GM20431 (cell line): ENCODE results near the gene ELF5.

Source experiments
- in situ Hi-C: fragments of 300-500 bp; cut with MseI, MboI; formaldehyde crosslinking; loops from one replicate; pipeline ENCODE4 v1.15.0; 2020; ENCODE audit warnings: low sequenced_read_pairs; ENCODE audit not compliant: unreplicated experiment

ELF5 gene

DNA sequence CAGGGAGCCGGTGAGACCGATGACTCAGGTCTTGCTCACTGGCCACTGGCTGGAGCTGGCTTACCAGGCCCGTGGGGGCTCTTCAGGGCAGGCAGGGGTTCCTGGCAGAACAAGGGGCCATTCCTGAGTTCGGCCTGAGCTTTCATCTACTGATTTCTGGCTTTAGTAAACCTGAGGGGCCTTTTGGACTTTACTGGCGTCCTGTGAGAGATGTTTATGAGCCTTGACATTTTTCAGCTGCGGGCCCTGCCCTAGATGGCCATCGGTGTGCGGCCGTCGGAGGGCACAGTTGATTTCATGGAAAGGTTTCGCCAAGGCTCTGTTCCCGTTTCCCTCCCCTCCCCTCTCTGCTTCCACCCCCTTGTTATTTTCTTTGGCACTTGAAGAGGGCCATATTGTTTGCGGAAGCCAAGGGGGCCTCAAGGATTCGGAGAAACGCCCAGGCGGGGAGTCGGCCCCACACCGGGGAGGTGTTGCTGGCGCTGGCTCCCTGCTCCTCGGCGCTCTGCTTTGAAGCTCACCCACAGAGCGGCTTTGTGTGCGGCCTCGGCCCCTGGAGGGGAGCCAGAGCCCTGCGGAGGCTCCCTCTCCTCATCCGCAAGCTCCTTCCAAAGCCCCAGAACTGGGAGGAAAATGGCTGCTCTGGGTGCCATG lies 17.7 kb downstream of the ELF5 start:
- in situ Hi-C loops, result loop anchor here (25.0 kb wide), 1 partner anchor 334 kb away; no protein-coding TSS in a partner anchor

DNA sequence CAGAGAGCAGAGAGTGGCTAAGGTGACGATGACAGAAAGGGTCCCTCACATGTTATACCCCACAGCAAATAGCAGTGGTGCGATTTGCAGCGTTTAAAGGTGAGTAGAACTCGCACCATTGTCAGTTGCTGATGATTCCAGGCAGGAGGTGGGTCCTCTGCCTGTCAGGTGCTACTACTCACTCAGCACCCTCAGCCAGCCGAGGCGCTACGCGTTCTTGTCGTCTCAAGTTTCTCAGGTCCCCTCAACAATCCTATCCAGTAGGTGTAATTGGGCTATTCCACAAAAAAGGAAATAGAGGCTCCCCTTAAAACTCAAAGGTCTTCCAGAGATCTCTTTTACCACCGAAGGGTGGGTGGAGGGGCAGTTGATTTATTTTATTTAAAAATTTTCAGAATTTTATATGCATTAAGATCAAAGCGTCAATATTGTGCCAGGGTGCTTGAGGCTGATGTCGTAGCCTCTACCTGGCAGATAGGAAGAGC lies 18.3 kb downstream of the ELF5 start:
- in situ Hi-C loops, result loop anchor here (25.0 kb wide), 1 partner anchor 333 kb away; no protein-coding TSS in a partner anchor

DNA sequence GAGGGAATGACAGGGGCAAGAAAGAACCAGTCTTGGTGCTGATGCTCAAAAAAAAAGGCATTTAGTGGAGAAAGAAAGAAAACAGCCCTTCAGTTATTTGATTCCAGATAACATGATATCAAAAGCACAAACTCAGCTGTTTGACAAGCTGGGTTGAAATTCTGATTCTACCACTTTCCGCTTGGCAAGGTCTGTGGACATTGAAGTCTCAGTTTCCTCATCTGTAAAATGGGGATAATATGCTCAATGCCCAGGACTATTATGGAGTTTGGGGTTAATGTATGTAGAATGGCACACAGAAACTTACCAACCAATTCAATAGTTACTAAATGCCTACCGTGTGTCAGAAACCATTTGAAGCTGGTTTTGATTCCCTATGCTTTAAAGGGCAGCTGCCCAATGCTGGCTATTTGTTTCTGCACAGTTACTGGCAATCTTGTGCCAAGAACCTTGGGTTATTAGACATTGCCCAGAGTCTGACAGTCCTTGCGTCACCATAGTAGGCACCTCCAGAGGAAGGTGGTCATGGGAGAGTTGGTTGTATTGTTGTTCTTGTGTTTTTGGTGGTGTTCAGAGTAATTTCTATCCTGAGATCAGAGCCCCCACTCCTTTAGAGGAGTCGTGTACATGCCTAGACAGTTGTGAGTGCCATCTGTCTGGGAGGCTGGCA lies 19.5 kb downstream of the ELF5 start:
- in situ Hi-C loops, result loop anchor here (25.0 kb wide), 1 partner anchor 332 kb away; no protein-coding TSS in a partner anchor

DNA sequence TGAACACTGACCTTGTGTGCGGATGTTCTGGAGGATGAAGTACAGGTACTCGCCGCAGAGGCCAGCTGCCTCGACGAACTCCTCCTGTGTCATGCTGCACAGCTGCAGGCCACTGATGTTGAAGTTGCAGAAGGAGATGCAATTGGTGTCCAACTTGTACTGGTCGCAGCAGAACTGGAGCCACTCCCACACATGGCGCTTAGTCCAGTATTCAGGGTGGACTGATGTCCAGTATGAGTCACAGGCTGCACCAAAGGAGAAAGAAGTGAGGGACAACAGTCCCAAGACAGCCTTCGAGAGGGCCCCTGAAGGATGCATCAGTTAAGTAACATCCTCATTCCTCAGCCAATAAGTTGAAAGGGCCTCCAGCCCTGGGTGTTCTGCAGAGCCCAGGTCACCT lies 20.1 kb downstream of the ELF5 start:
- in situ Hi-C loops, result loop anchor here (25.0 kb wide), 1 partner anchor 331 kb away; no protein-coding TSS in a partner anchor

DNA sequence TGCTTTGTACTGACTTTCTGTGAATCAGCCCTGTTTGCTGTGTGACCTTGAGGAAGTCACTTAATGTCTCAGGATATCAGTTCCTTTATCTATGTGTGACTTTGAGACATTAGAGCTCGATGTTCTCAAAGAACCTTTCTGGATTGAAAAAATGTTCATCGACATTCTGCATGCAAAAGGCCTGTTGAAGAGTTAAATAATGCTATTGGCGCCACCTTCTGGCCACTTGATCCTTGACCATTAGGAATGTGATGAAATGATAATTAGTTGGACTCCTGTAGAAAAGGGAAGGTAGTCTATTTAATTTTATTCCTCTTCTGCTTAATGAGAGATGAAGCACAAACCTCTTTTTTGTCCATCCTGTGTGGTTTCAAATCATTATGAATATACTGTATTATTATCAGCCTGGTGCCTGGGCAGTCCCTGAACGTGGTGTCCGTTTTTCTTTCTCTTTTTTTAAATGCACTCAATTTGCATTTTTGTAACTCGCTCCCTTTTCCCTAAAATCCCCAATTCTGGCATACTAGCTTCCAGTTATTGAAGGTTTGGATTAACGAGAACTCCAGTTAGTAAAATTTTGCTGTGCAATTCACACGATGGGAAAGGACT lies 20.7 kb downstream of the ELF5 start:
- in situ Hi-C loops, result loop anchor here (25.0 kb wide), 1 partner anchor 331 kb away; no protein-coding TSS in a partner anchor

DNA sequence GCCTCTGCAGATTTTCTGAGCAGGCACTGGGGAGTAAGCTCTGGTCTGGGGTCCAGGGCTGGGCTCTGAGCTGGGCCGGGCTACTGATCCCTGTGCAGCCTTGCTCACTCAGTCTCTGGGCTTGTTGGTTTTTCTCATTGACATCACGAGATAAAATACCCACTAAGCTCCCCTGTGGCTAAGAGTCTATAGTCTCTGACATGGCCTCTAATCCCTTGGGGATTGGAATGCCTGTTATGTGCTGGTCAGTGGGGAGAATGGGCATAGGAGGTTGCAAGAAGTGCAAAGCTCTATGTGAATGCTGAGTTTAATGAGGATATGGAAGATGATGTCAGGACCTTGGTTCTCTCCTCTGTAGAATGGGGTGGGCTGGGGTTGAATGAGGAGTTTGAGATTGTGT lies 23.3 kb downstream of the ELF5 start:
- in situ Hi-C loops, result loop anchor here (25.0 kb wide), 1 partner anchor 328 kb away; no protein-coding TSS in a partner anchor

DNA sequence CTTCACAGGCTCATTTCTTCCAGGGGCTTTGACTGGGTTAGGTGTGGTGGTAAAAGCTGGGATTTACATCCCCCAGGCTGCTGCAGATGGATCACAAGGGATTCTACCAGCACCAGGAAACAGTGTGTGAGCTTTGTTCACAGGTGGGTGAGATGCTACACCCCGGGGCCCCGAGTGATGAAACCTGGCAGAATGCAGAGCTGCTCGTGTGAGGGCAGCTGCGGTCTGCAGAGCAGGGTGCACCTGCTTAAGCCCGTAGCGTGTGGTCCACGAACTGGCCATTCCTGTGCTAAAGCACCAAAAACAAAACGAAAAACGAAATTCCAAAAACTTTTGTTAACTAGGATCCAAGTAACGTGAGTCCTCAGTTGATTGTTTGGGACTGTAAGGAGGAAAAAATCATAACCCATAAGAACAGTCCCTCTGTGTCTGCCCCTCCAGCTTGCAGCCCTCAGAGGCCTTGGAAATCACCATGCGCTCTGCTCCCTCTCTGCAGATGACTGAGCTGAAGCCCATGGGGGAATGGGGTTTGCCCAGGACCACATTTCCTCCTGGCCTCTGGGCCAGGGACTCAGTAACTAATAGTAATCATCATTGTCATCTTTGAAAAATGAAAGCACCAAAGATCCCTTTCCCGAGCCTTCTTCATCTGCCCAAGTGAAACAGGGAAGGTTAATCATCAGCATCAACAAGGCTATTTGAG lies 24.6 kb downstream of the ELF5 start:
- in situ Hi-C loops, result loop anchor here (25.0 kb wide), 1 partner anchor 327 kb away; no protein-coding TSS in a partner anchor

DNA sequence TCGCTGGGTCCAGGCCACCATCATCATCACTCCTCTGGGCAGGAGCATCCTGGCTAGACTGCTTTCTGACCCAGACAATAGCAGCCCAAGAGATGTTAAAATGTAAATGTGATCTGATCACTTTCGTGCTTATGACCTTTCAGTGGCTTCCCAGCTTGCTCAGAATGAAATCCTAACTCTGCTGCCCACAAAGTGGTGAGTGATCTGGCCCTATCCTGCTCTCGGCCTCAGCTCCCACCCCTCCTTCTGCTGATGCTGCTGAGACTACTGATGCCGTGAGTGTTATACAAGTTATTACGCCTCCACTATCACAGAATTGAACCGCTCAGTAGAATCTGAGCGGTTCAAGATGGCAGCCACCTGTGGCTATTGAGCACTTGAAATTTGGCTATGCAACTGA lies 26.2 kb downstream of the ELF5 start:
- in situ Hi-C loops, result loop anchor here (25.0 kb wide), 1 partner anchor 325 kb away; no protein-coding TSS in a partner anchor

DNA sequence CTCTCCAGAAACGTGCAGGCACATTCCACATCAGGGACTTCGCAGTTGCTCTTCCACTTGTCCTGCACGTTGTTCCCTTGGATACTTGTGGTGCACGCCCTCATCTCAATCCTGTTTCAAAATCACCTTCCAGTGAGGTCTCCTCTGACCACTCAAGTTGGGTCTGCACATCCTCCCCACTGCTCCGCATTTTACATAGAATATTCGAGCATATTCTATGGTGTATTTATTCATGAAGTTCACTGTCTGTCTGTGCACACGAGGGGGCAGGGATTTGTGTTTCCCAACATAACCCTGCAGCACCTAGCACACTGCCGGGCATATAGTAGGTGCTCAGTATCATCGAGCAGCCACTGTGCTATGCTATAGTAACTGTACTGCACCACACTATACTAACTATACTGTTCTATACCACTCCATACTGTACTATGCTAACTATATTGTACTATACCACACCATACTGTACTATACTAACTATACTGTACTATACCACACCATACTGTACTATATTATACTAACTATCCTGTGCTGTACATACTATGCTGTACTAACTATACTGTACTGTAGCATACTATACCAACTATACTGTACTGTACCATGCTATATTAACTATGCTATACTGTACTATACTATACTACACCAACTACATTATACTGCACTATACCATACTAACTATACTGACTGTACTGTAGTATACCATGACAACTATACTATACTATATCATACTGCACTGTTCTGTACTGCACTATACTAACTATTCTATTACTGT lies 30.3 kb downstream of the ELF5 start:
- in situ Hi-C loops, result loop anchor here (25.0 kb wide), 1 partner anchor 321 kb away; no protein-coding TSS in a partner anchor

DNA sequence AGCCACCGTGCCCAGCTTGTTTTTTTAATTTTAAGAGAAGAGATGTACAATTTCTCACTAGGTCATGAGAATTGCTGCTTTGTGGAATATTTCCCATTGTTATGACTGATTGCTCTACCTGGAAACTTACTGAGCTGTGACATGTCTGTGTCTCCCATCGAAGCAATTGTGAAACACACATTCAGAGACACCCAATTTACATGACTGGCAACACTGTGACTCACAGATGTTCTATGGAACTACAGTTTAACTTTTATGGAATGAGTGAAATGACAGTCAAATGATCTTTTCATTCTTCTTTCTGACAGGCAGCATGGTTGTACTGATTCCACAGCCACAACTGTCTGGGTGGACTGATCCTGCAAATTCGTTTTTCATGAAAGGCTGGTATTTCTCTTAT lies 32.3 kb downstream of the ELF5 start:
- in situ Hi-C loops, result loop anchor here (25.0 kb wide), 1 partner anchor 319 kb away; no protein-coding TSS in a partner anchor

DNA sequence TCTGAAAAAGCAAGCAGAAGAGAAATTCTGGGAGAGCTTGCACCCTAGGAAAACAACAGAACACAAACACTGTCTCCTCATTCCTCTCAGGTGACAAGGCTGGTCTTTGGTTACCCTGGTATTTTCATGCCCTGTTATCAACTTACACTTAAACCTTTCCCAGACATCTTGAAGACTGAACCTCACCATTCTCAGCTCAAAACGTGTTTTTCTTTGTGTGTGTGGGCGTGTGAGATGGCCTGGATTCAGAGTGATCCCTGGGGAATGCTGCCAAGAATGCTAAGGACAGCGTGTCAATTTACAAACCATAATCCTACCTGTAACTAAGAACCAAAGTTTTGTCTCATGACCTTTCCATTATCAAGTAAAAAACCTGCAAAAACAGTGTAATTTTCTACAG lies 33.3 kb downstream of the ELF5 start:
- in situ Hi-C loops, result loop anchor here (25.0 kb wide), 1 partner anchor 318 kb away; no protein-coding TSS in a partner anchor

DNA sequence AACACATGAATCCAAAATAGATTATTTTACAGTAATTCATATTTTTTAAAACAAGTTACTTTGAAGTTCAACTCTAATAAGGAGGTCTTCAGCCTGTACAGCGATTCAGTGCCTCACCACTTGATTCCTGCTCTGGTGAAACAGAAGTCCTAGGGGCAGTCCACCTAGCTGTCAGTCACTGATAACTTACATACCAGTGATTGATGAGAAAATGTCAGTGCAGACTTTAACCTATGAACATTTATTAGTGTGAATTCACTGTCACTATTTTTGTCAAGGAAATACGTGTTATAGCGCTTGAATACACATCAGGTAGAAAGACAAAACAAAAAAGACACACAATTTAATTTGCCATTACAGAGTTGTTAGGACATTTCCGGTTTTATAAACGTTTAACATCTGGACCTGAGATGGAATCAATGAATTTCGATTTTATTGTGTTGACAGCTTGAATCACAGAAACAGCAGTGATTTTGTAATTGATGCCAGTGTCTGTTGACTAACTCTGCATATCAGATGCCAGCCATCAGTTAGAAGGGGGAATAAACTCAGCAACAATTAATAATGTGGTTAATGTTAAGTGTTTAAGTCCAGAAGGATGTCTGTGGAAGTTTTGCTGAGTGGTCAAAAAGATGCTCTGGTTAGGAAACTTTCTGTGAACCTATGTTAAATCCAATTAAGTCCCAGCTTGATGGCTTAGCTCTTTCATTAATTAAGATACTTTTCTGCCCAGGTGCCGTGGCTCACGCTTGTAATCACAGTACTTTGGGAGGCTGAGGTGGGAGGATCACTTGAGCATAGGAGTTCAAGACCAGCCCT lies 34.5 kb downstream of the ELF5 start:
- in situ Hi-C loops, result loop anchor here (10.0 to 25.0 kb wide), 2 partner anchors 114 to 317 kb away; no protein-coding TSS in a partner anchor

DNA sequence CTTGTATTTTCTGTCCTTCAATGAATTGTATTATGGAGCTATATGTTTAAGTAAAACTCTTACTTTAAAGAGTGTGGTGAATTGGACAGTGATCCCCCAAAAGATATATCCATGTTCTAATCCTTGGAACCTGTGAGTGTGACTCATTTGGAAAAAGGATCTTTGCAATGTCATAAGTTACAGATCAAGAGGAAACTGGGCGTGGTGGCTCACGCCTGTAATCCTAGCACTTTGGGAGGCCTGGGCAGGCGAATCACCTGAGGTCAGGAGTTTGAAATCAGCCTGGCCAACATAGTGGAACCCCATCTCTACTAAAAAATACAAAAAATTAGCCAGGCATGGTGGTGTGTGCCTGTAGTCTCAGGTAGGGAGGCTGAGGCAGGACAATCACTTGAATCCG lies 36.7 kb downstream of the ELF5 start:
- in situ Hi-C loops, result loop anchor here (10.0 to 25.0 kb wide), 2 partner anchors 112 to 315 kb away; no protein-coding TSS in a partner anchor

DNA sequence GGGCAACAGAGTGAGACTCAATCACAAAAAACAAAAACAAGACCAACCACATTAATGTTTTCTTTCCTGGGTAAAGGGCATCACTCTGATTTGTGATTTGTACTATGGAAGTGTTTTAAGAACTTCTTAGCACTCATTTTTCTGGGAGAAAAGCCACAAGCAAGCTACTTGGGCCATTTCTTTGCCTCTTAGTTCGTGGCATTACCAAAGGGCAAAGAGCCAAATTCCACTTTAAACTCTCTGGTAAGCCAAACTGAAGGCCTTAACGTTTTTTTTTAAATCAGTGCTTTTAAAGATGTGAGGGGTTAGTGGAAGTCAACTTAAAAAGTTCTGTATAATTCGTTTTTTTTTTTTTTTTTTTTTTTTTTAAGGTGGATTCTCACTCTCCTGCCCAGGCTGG lies 37.9 kb downstream of the ELF5 start:
- in situ Hi-C loops, result loop anchor here (10.0 to 25.0 kb wide), 2 partner anchors 111 to 313 kb away; no protein-coding TSS in a partner anchor

DNA sequence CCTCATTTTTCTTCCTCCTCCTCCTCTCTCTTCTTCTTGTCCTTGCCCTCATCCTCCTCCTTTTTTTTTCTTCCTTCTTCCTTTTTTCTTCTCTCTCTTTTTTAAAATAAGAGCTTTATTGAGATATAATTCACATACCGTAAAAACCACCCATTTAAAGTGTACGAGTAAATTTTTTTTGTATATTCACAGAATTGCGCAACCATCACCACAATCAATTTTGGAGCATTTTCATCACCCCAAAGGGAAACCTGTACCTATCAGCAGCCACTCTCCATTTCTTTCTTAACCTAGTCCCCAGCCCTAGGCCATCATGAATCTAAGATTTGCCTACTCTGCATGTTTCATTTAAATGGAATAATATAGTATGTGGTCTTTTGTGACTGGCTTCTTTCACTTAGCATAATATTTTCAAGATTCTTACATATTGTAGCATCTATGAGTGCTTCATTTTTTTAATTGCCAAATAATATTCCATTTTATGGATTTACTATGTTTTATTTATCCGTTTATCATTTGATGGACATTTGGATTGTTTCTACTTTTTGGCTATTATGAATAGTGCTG lies 39.9 kb downstream of the ELF5 start:
- in situ Hi-C loops, result loop anchor here (10.0 kb wide), 1 partner anchor 109 kb away; no protein-coding TSS in a partner anchor

DNA sequence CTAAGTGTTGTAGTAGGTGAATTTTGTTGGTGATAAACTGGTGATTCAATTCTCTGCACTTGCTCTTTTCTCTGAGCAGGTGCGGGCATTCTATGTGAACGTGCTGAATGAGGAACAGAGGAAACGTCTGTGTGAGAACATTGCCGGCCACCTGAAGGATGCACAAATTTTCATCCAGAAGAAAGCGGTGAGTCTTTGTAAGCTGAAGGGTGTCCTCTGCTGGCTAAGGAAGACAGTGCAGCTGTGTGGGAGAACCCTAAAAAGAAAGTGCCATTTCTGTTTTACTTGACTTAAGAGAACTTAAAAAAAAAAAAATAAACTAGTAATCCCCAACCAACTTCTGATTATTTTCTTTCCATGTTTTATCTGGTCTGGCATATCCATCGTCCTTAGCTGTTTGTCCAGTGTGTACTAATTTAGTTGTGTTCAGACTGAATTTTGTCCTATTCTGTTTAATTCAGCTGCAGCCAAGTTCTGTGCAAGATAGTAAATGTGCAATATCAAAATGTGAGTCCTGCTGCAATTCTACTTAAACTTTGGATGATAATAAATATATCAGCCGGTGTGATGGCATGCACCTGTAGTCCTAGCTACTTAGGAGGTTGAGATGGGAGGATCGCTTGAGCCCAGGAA lies 45.3 kb downstream of the ELF5 start:
- in situ Hi-C loops, result no loop called here

DNA sequence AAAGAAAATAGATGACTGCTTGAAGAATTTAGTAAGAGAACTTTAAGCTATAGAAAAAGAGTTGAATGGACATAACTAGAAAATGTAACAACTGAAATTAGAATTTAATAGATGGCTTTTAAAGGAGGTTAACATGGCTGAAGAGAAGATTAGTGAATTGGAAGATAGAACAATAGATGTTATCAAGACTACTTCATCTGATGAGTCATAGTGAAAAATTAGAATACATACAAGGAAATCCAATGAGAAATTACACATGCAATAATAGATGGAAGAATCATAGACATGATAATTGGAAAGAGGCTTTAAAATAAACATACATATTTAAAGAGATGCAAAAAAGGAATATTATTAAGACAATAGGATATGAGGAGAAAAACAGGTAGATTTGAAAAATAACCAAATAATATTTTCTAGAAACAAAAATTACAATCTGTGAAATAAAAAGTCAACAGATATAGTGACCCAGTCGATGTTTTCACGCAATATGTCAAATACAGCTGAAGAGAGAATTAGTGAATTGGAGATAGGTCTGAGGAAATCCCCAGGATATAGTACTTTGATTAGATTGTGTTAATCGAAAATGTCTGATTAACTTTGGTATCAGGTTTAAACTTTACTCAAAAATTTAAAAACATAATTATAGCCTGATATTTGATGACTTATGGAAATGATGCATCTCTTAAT lies 46.6 kb downstream of the ELF5 start:
- in situ Hi-C loops, result no loop called here
